ENCODE measurements around the gene ATP6V0B. TPM values are rescaled to one million over a fixed set of nuclear protein-coding genes. Genes with fewer than 3 reads are reported as not detected.

ATP6V0B gene
- 240 and 478 TPM in 2 replicates for total RNA-seq (2011; cell fraction: chromatin; rRNA removed; ENCODE audit: low replicate concordance)
- 771 and 1,062 TPM in 2 replicates for total RNA-seq (2011; cell fraction: nucleolus; rRNA removed)
- 571 and 616 TPM in 2 replicates for total RNA-seq (2011; cell fraction: nucleoplasm; rRNA removed)
- total RNA-seq (2014; rRNA removed) (296 and 328 TPM in 2 replicates), total RNA-seq (2014; rRNA removed; fragmentation: Illumina TruSeq; extraction: Trizol) (143 and 167 TPM in 2 replicates), total RNA-seq (2015; rRNA removed; fragmentation: Illumina TruSeq; extraction: Trizol) (196 and 203 TPM in 2 replicates), total RNA-seq (2021) (279 and 286 TPM in 2 replicates), polyA plus RNA-seq (2011; rRNA removed) (220 and 288 TPM in 2 replicates), polyA plus RNA-seq (2014; fragmentation: Illumina TruSeq; extraction: Trizol) (186 and 195 TPM in 2 replicates), polyA plus RNA-seq (2014; fragmentation: Nextera tagmentation; extraction: Ambion mirVana) (100 to 1,000 TPM; 137 to 276 TPM), polyA plus RNA-seq (2014; rRNA removed) (282 and 348 TPM in 2 replicates), polyA minus RNA-seq (2011; rRNA and poly(A)+ RNA removed) (127 and 130 TPM in 2 replicates), Bru-seq, nascent RNA (percentile 95 among the genes with signal in this experiment), BruChase-seq, experiment 1, labeled RNA remaining after a 2-hour chase (percentile 93 among the genes with signal in this experiment), BruChase-seq, experiment 2, labeled RNA remaining after a 6-hour chase (percentile 96 among the genes with signal in this experiment)
- 552 and 632 TPM in 2 replicates for polyA plus RNA-seq (2011; cell fraction: cytosol; rRNA removed)
- 601 and 849 TPM in 2 replicates for polyA plus RNA-seq (2011; cell fraction: nucleus; rRNA removed)
- 179 and 264 TPM in 2 replicates for polyA plus RNA-seq (2012)
- polyA minus RNA-seq (2011; cell fraction: cytosol; rRNA and poly(A)+ RNA removed): 83.6 and 86.7 TPM in 2 replicates
- 102 and 149 TPM in 2 replicates for polyA minus RNA-seq (2011; cell fraction: nucleus; rRNA and poly(A)+ RNA removed)
- long read RNA-seq, experiment 1, transcript ATP6V0B-208 (7 exons, 1,664 nt): minor isoform, 7 of 708 reads
- long read RNA-seq, experiment 1, transcript ATP6V0B-201 (7 exons, 944 nt): minor isoform, 42 of 708 reads
- long read RNA-seq, experiment 1, transcript ATP6V0B-205 (8 exons, 1,298 nt): major isoform, 559 of 708 reads
- long read RNA-seq, experiment 1, partial matches to known transcripts: 13 of 708 reads
- long read RNA-seq, experiment 1, other reads (novel, unspliced or antisense): 84 of 708 reads
- long read RNA-seq, experiment 2, transcript ATP6V0B-201 (7 exons, 944 nt): minor isoform, 14 of 377 reads
- long read RNA-seq, experiment 2, transcript ATP6V0B-205 (8 exons, 1,298 nt): major isoform, 304 of 377 reads
- long read RNA-seq, experiment 2, partial matches to known transcripts: 12 of 377 reads
- long read RNA-seq, experiment 2, other reads (novel, unspliced or antisense): 41 of 377 reads
- long read RNA-seq, experiment 3, transcript ATP6V0B-205 (8 exons, 1,298 nt): major isoform, 375 of 410 reads
- long read RNA-seq, experiment 3, transcript ATP6V0B-201 (7 exons, 944 nt): minor isoform, 17 of 410 reads
- long read RNA-seq, experiment 3, partial matches to known transcripts: 7 of 410 reads
- long read RNA-seq, experiment 3, other reads (novel, unspliced or antisense): 10 of 410 reads

DNA sequence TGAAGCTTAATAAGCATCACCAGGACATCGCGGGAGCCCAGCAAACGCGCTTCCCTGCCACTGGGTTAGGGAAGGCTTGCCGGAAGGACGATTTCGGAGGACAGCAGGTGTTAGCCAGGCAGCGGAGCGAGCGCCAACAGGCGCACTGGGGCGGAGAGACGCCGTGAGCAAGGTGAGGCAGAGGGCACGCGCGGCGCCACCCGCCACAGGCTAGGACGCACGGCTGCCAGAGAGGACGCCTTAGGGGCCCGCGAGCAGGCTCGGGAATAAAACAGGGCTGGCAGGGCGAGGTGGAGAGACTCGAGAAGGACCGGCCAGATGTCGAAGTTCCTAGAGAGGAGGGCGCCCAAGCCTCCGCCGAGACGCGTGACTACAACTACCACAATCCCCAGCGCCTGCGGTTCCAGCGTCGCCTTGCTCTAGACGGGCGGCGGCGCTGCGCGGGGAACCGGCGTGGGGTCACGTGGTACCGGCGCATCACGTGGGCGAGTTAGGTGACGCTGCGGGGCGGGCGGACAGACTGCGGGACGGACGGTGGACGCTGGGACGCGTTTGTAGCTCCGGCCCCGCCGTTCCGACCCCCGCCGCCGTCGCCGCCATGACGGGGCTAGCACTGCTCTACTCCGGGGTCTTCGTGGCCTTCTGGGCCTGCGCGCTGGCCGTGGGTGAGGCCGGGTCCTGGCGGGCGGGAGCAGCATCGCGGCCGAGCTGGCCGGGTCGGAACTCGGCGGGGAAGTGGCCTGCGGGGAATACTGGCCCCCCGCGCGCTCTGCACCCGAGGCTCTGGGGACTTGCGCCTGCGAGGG, at the start of gene ATP6V0B:
ATP6V0B (plus strand) TSS at position 518 of the 806 bp plus-strand sequence; CDS start at position 599, 81 bp downstream.
- Histone ChIP-seq H3K4me1 (replicated peaks in 1 of 2; ENCODE audit: control insufficient read depth in 2 of 2, insufficient read depth in 2 of 2, low read length in 2 of 2) (peaks cover 41 to 67% of the 10 kb centered on the region in 2 experiments), H3K9ac (ENCODE audit: insufficient read depth in 1 of 2, low read depth in 2 of 2, low read length in 2 of 2) (peak within 1 kb of the TSS; percentile 88 to 98), H3K27ac (ENCODE audit: extremely low read depth, low read depth, low read length) (peak within 1 kb of the TSS; percentile 89), H3K4me2 (ENCODE audit: insufficient read depth, low read length) (peak within 1 kb of the TSS; percentile 90), H3K9me3 (replicated peaks; ENCODE audit: control insufficient read depth, insufficient read depth, low read depth, low read length) (no peaks in the 10 kb centered on the region), H3K9me1 (ENCODE audit: control insufficient read depth, insufficient read depth, low read length) (peaks cover 10% of the 10 kb centered on the region), H3K36me3 (ENCODE audit: control insufficient read depth, insufficient read depth, low read length) (peaks cover 61% of the 10 kb centered on the region), H2AFZ (ENCODE audit: low read depth, low read length) (peak within 1 kb of the TSS; percentile 97), H4K20me1 (replicated peaks; ENCODE audit: control insufficient read depth, insufficient read depth, low read length) (peaks cover 24% of the 10 kb centered on the region), H3K4me3 (peak within 1 kb of the TSS; percentile 87), H3K27me3 (ENCODE audit: control insufficient read depth in 2 of 2, insufficient read depth in 2 of 2, low read length in 2 of 2) (no peaks in the 10 kb centered on the region), H3K79me2 (ENCODE audit: control insufficient read depth, insufficient read depth, low read length) (peaks cover 62% of the 10 kb centered on the region)
- POLR2A ChIA-PET: interaction anchor here (0.5 to 2.1 kb wide), 17 partner anchors 12 to 818 kb away, joined by 3 to 7 read pairs (median 3); no protein-coding TSS in a partner anchor
- no TSS peak for BruUV-seq (replicated peaks)
- FAIRE-seq (peak; percentile 92), DNase-seq (ENCODE audit: extremely low read depth in 1 of 4, low spot score in 3 of 4) (peak; percentile 91 to 99 (median 95)), ATAC-seq (peak; percentile 87)
- under 1% methylated on average over 69 of the region's 93 CpGs for WGBS (ENCODE audit: insufficient coverage, low coverage, missing lambda C conversion rate)
- CTCF ChIA-PET (ENCODE audit: low intra/inter-chr PET ratio): no interaction called here
- in situ Hi-C loops (cut with MboI): no loop called here
- intact Hi-C loops (cut with micrococcal nuclease): loop anchor here (1.0 to 2.0 kb wide), 2 partner anchors 16 to 28 kb away; partner anchors contain the start of genes CCDC24 and IPO13
- TF ChIP-seq SUPT5H (IDR thresholded peaks at IDR 0.05) (peak; percentile 90), KDM4B (IDR thresholded peaks at IDR 0.05; ENCODE audit: borderline replicate concordance in 2 of 2, low read depth in 1 of 2) (peak in 1 of 2 experiments; percentile 87; a peak in 1 of 4 replicates), RBM14 (IDR thresholded peaks at IDR 0.05; ENCODE audit: borderline replicate concordance, insufficient read depth, low read depth, low read length) (0 out of 2 replicates have a peak, but pooled peaks have one; percentile 43), HDAC6 (IDR thresholded peaks at IDR 0.05; ENCODE audit: low read depth, low read length) (no peak), ZNF431 (CRISPR knock-in tag; IDR thresholded peaks at IDR 0.05) (no peak), GABPB1 (CRISPR knock-in tag; IDR thresholded peaks at IDR 0.05) (peak; percentile 85), ZBED1 (IDR thresholded peaks at IDR 0.05) (no peak), MITF (IDR thresholded peaks at IDR 0.05) (peak; percentile 97), GATAD2B (IDR thresholded peaks at IDR 0.05; ENCODE audit: borderline replicate concordance) (no peak), POU5F1 (IDR thresholded peaks at IDR 0.05; ENCODE audit: borderline replicate concordance, low read depth, low read length, partially characterized antibody) (peak; percentile 61), CC2D1A (IDR thresholded peaks at IDR 0.05) (no peak)
- TF ChIP-seq, protein P1, sequence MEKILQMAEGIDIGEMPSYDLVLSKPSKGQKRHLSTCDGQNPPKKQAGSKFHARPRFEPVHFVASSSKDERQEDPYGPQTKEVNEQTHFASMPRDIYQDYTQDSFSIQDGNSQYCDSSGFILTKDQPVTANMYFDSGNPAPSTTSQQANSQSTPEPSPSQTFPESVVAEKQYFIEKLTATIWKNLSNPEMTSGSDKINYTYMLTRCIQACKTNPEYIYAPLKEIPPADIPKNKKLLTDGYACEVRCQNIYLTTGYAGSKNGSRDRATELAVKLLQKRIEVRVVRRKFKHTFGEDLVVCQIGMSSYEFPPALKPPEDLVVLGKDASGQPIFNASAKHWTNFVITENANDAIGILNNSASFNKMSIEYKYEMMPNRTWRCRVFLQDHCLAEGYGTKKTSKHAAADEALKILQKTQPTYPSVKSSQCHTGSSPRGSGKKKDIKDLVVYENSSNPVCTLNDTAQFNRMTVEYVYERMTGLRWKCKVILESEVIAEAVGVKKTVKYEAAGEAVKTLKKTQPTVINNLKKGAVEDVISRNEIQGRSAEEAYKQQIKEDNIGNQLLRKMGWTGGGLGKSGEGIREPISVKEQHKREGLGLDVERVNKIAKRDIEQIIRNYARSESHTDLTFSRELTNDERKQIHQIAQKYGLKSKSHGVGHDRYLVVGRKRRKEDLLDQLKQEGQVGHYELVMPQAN (IDR thresholded peaks at IDR 0.05; ENCODE audit: borderline replicate concordance): peak; percentile 66; the same call in 1 of the 2 replicates

All from K562 (cell line).